ENCODE results near the gene RBP5. TPM values are rescaled to one million over a fixed set of nuclear protein-coding genes. Genes with fewer than 3 reads are reported as not detected.

The RBP5 gene
- total and polyA plus RNA-seq, 7 donors: 0.71 to 30.9 (median 4.0) TPM; not detected in 3

DNA sequence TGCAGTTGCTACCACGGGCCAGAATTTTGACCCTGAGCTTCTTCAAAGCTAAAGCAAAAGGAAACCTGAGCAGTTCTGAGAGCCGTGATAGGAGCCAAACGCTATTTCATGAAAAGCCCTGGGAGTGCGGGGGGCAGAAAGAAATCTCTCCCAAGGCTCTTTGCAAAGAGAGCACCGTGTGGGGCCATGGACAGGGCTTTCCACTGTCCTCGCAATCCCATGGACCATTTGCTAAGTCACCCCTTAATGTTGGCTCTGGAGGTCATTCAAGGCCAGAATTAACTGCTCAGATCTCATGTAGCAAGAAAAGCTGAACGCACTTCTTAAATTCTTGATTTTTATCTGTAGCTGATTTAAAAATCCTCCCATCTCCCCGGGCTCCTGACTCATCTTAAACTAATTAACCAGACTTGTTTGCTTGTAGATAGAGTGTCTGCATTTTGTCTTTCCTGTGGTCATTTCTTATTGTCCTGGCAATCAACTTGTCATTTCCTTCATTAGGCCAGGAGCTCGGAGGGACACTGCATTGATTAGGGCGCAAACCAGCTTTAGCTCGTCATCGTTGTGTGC, 26.3 kb upstream of the RBP5 start:
- Histone ChIP-seq H3K27me3 (no peaks in the 10 kb centered on the region), H3K36me3 (peaks cover 0 to 14% (median 2%) of the 10 kb centered on the region in 4 donors), H3K4me1 (no peaks in the 10 kb centered on the region), H3K4me3 (no peak overlapping the region), H3K9me3 (no peaks in the 10 kb centered on the region), H3K27ac (no peak overlapping the region)
- WGBS, 2 donors: 88 to 90% methylated on average over 12 of the region's 12 CpGs
- intact Hi-C loops (cut with DNase I): no loop called here
- DNase-seq: no peak
- TF ChIP-seq EP300 (IDR thresholded peaks at IDR 0.05): no peak
- no peak for TF ChIP-seq POLR2A (IDR thresholded peaks at IDR 0.05)
- TF ChIP-seq, protein P1, sequence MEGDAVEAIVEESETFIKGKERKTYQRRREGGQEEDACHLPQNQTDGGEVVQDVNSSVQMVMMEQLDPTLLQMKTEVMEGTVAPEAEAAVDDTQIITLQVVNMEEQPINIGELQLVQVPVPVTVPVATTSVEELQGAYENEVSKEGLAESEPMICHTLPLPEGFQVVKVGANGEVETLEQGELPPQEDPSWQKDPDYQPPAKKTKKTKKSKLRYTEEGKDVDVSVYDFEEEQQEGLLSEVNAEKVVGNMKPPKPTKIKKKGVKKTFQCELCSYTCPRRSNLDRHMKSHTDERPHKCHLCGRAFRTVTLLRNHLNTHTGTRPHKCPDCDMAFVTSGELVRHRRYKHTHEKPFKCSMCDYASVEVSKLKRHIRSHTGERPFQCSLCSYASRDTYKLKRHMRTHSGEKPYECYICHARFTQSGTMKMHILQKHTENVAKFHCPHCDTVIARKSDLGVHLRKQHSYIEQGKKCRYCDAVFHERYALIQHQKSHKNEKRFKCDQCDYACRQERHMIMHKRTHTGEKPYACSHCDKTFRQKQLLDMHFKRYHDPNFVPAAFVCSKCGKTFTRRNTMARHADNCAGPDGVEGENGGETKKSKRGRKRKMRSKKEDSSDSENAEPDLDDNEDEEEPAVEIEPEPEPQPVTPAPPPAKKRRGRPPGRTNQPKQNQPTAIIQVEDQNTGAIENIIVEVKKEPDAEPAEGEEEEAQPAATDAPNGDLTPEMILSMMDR (IDR thresholded peaks at IDR 0.05): no peak
- TF ChIP-seq POLR2AphosphoS5 (IDR thresholded peaks at IDR 0.05): no peak

DNA sequence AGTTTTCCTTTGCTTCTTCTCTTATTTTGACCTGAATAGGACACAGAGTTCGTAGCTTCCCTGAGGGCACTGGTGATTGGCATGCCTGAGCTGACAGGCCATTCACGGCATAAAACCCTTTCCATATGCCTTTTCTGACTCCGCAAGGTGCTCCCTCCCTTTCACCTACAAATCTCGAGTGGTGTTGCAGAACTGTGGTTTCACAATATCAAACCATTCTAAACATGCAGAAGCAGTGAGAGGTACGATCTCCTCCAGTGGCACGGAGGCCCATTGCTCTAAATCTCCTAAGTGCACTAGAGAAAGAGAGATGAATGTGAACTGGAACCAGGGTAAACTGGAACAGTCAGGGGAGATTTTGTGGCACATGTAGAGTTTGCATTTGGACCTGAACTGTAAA, 25.4 kb upstream of the RBP5 start:
- 91 to 92% methylated on average over 6 of the region's 6 CpGs for WGBS, 2 donors
- intact Hi-C loops (cut with DNase I): no loop called here
- Histone ChIP-seq H3K27me3 (no peaks in the 10 kb centered on the region), H3K9me3 (no peaks in the 10 kb centered on the region), H3K4me3 (no peak overlapping the region), H3K4me1 (no peaks in the 10 kb centered on the region), H3K27ac (no peak overlapping the region), H3K36me3 (peaks cover 0 to 23% (median 2%) of the 10 kb centered on the region in 4 donors)
- TF ChIP-seq EP300 (IDR thresholded peaks at IDR 0.05): no peak
- DNase-seq: no peak

DNA sequence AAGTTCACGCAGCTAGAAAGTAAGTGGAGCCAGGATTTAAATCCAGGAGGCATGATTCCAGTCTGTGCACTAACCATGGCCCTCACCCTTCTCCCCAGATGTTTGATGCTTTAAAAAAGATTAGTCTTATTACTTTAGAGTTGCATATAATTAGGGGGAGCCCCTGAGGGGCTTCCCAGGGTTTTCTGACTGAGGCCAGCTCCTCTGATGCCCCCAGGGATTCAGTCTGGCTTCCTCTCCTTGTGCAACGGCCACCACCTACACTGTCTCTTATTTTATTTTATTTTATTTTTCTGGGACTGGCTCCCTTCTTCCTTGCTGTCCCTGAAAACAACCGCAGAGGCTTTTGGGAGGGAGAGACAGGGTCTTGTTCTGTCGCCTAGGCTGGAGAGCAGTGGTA, 24.1 kb upstream of the RBP5 start:
- TF ChIP-seq POLR2A (IDR thresholded peaks at IDR 0.05) (no peak), EP300 (IDR thresholded peaks at IDR 0.05) (no peak), POLR2AphosphoS5 (IDR thresholded peaks at IDR 0.05) (no peak)
- TF ChIP-seq, protein P1 (IDR thresholded peaks at IDR 0.05): no peak
- intact Hi-C loops (cut with DNase I): no loop called here
- Histone ChIP-seq H3K27ac (no peak overlapping the region), H3K9me3 (no peaks in the 10 kb centered on the region), H3K4me1 (no peaks in the 10 kb centered on the region), H3K36me3 (peaks cover 0 to 26% (median 2%) of the 10 kb centered on the region in 4 donors), H3K4me3 (no peak overlapping the region), H3K27me3 (no peaks in the 10 kb centered on the region)
- no peak for DNase-seq
- WGBS, 2 donors: 87 to 94% methylated on average over 4 of the region's 4 CpGs

DNA sequence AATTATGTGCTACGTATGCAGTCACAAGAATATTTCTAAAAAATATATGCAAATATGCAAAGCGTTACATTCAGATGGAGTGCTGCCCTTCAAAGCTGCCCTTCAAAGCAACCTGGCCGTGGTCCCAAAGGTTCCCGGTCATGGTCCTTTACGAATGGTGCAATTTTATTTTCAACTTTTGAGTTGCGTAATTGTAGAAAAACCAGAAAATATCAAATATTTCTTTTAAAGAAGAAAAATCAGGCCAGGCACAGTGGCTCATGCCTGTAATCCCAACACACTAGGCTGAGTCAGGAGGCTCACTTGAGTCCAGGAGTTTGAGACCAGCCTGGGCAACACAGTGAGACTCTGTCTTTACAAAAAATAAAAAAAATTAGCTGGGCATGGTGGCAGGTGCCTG, 22.8 kb upstream of the RBP5 start:
- DNase-seq: peak; percentile 58
- H3K9me3 ChIP-seq: no peaks in the 10 kb centered on the region
- intact Hi-C loops (cut with DNase I): no loop called here
- no peaks in the 10 kb centered on the region for H3K4me1 ChIP-seq
- H3K4me3 ChIP-seq: no peak overlapping the region
- no peak overlapping the region for H3K27ac ChIP-seq
- peaks cover 0 to 26% (median 2%) of the 10 kb centered on the region in 4 donors for H3K36me3 ChIP-seq
- no peaks in the 10 kb centered on the region for H3K27me3 ChIP-seq
- WGBS, 2 donors: 94 to 96% methylated on average over 6 of the region's 6 CpGs
- TF ChIP-seq EP300 (IDR thresholded peaks at IDR 0.05) (no peak), POLR2A (IDR thresholded peaks at IDR 0.05) (no peak), POLR2AphosphoS5 (IDR thresholded peaks at IDR 0.05) (no peak)
- TF ChIP-seq, protein P1 (IDR thresholded peaks at IDR 0.05): no peak

DNA sequence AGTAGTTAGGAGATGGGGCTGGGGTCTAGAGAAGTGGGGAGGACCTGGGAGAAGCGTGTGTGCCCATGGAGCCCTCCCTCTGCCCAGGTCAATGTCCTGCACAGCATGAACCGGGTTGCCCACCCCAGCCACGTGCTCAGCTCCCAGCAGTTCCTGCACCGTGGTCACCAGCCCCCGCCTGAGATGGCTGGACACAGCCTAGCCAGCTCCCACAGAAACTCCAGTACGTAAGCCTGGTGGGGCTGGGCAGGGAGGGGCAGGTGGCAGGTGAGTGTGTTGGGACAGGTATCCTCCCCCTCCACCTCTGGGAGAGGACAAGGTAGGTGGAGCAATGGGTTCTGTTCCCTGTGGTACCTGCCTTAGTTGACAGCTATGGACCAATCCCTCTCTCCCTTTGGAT, 22.2 kb upstream of the RBP5 start:
- no peak for TF ChIP-seq POLR2AphosphoS5 (IDR thresholded peaks at IDR 0.05)
- TF ChIP-seq, protein P1 (IDR thresholded peaks at IDR 0.05): no peak
- TF ChIP-seq EP300 (IDR thresholded peaks at IDR 0.05): no peak
- no peak for TF ChIP-seq POLR2A (IDR thresholded peaks at IDR 0.05)
- intact Hi-C loops (cut with DNase I): no loop called here
- Histone ChIP-seq H3K36me3 (peaks cover 0 to 30% (median 2%) of the 10 kb centered on the region in 4 donors), H3K4me1 (no peaks in the 10 kb centered on the region), H3K27me3 (no peaks in the 10 kb centered on the region), H3K4me3 (no peak overlapping the region), H3K27ac (no peak overlapping the region), H3K9me3 (no peaks in the 10 kb centered on the region)
- 95 to 96% methylated on average over 6 of the region's 6 CpGs for WGBS, 2 donors
- peak; percentile 58 for DNase-seq
